Activated CD4-positive, alpha-beta T cell treated with anti-CD3 and anti-CD28 coated beads, Interleukin-2, amount 50 U/mL, for 24 hours (primary cell): ENCODE measurements around the gene CHN2.
A peak's percentile ranks its signal among the peaks of the same experiment; 100 is the strongest.
"Not testable (repeated sequence)": the region's sequence is repeated elsewhere in the genome, so short reads cannot be mapped to it uniquely, and the experiment has no call there.

Experiments
- DNase-seq, 2 donors: peaks; one replicate each; pipeline ENCODE4 v3.0.0-alpha.2; 2020; ENCODE audit warnings: low read depth in 1 of 2, low spot score in 1 of 2

CHN2 gene

DNA sequence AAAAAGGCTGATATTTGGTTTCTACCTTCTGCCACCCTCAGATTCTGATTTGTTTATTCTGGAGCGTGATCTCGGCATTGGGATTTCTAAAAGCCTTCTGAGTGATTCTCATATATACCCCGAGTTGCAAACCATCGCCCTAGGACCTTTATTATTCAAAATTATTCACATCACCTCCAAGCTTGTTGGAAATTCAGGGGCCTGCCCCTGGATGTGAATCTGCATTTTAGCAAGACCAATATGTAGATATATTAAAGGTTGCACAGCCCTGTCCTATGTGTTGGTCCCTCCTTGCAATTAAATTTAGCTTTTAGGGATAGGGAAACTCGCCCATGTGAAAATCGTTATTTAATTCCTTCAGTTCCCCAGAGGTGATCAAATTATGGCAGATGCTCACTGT is 9.0 kb upstream of the CHN2 start:
- DNase-seq = no peak

DNA sequence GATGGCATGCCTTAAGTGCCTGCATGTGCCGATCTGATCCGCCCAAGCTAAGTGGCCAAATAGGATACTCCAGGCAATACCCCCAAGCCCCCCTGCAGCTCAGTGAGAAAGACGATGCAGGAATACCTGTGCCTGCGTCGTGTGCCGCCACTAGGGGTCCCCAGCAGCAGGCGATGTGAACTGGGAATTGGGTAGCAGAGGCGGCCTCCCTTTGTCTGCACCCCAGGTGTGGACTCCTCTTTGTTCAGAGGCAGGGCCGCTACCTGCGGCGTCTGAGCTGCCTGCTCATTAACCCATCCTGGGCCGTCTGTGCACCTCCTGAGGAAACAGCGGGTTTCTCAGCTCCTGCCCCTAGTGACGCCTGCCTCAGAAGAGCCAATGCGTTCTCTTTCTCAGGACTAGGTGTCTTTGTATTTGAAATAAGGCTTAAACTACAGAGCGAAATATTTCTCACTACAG is 4.8 kb upstream of the CHN2 start:
- DNase-seq = peak in 1 of 2 donors; percentile 14

DNA sequence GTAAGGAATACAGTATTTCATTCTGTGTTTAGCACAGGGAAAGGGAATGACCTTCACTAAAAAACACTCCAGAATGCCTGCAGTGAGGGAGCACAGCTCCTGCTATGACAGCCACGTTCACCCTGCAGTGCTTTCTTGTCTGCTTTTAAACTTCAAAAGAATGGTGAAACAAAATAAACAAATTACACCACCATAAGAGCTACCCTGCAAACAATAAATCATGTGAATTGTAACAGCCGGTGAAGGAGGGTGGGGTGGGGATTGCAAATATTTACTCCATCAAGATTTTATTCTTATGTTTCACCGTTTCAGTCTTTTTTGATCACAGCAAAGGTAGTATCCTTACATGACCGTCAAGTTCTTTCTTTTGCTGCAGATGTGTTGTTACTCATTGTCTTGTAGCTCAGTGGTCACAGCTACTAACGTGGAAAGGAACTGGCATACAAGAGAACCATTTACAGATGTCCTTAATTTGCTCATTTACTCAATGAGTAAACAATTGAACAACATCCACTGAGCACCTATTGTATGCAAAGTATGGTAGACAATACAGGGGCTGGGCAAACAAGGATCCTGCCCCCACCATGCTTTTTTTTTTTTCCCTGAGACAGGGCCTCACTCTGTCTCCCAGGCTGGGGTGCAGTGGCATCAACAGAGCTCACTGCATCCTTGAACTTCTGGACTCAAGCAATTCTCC is 4.1 kb upstream of the CHN2 start:
- no peak for DNase-seq

DNA sequence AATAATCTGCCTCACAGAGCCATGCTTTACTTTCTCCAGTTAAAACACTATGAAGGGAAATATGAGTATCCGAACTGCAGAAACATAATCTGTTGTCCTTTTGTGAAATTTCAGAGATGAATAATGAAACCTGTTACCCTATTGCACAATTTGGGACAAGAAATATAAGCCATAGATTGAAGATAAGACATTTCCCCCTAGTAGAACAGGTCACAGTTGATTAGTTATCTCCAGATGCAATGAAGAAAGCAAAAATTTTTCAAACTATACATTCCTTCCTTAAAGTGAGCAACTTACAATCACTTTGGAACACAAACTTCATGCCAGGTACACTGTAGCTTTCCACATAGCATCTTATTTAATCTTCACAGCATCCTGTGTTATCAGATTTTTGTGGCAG is 2.3 kb upstream of the CHN2 start:
- DNase-seq = no peak

DNA sequence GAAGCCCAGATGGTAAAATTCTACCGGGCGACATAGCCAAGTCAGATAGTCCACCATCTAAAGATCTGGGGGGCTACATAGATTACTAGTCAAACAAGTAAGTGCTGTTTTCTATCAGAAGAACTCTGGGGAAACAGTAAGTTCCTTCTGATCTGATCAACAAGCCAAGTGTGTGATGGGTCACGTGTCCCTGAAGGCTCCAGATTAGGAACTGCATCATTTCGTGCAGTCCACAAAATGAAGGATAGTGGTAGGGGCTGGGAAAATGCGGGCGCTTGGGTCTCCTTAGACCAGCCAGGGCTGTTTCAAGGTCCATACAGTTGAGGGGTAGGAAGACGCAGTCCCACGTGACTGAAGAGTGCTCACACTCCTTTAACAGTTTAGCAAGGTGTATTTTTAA is 1.8 kb upstream of the CHN2 start:
- DNase-seq = no peak

DNA sequence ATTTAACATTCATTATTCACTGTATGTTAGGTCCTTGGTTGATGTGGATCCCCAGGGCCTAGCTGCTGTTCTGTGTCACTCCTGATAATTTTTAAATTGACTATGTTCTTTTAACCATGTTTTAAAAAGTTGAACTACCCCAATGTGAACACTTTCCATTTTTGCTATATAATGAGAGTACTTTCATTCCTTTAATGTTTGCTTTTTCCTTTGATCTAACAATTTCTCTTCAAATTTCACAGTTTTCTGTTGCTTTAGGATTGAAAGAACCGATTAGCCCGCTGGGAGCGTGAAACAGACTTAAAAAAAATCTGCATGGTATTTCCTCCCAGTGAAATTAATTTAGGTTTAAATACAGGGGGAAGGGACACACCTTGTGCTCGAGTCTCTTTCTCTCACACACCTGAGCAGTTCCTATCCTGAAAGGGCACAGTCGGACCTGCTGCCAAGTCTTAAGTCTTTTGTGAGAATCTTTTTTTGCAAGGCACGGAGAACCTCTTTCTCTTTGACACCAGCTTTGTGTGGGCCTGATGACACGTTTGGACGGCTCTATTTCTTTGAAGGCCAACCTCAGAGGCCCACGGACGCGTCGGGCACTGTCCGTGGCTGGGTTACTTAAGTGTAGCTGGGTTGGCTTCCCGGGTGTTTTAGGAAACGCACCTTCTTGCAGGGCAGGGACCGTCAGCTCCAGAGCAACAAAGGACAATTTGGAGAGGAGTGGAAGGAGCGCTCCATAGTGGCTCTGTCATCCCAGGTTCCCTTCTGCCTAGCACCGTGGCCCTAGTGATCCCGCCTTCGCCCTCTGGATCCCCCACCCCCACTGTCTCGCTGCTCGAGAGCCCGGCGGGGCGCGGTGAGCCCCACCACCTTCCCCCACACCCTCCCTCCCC is 1.0 kb upstream of the CHN2 start:
- no peak for DNase-seq

DNA sequence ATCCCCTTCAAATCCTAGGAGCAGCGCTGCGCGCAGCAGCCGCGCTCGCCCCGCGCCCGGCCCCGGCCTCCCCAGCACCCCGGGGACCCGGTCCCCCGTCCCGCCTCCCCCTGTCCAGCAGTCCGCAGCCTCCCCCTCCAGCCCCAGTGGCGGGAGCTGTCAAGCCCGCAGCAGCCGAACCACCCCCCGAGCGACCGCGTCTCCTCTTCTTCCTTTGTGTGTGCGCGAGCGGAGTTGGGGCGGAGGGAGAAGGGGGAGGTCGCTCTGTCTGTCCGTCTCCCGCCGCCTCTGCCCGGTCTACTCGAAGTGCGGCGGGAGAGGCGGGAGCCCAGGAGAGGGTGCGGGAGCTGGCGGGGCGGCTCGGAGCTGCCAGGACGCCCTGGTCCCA is 375 bp upstream of the CHN2 start:
- no peak for DNase-seq

DNA sequence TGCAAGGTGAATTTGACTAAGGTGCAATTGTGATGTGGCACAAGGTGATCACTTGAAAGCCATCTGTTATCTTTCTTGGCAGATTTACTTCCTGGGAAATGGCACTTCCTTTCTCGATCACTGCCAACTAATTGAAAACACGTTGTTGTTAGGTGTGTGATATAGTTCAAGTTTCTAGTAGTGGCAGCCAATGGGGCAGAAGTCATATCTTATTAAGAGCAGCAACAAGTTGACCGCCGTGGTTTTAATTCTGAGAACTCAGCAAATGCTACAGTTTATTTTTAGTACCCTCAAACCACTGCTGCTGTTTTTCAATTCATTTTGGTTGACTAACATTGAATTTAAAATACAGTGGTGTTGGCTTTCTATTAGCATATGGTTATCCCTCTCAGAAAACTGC is 1.6 kb downstream of the CHN2 start:
- DNase-seq = no peak

DNA sequence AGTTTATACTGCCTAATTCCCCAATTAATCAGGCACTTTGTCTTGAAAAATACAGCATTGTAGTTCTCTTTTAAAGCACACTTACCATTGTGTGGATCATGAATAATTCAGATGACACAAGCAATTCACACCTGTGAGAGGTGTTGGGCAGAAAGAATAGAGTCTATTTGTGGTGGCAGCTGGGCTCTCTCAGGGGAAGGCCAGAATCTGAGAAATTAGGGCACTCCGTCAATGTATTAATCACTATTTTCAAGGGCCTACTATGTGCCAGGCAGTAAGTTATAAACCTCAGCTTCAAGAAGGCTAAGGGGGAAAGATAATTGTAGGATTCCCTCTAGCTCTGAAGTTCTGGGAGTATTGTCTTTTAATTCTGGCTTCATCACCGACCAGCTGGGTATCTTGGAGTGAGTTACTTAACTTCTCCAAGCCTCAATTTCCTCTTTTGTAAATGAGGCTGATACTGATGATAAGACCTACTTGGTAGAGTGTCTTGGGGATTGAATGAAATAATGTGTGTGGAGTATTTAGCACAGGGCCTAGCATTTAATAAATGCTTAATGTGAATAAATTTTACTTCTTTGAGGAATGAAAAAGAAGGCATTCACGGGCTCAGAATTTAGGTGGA is 2.5 kb downstream of the CHN2 start:
- DNase-seq = no peak

DNA sequence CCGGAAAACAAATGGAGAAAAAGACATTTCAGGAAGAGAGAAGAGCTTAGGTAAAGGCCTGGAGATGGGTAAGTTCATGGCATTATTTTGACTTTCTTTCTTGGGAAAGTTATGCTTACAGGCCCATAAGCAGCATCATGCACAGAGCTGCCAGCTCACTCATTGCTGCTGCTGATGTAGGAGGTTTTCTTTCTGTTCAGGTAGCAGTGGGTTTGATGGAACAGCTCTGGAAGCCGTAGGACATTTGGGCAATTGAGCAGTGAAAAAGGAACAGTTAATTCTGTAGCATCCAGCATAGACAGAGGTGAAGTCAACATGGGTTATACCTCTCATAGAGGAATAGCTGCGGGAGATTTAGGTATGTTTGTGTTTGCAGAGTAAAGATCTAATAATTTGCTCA is 3.3 kb downstream of the CHN2 start:
- no peak for DNase-seq

DNA sequence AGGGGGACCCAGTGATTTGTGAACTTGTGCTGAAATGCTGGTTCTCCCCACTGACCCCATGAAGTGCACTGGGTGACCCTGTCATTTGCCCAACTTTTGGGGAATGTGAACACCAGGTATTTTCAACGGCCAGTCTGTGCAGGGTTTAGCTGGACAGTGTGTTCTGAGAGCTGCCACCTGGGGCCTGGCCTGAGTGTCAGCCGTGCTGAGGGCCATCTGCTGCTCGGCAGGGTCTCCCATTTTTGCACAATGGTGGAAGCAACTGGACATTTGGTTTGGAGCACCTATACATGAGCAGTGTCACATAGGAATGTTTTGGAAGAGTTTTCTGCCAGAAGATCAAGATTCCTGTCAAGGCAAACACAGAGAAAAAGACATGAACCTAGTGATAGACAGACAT is 5.2 kb downstream of the CHN2 start:
- DNase-seq = no peak

DNA sequence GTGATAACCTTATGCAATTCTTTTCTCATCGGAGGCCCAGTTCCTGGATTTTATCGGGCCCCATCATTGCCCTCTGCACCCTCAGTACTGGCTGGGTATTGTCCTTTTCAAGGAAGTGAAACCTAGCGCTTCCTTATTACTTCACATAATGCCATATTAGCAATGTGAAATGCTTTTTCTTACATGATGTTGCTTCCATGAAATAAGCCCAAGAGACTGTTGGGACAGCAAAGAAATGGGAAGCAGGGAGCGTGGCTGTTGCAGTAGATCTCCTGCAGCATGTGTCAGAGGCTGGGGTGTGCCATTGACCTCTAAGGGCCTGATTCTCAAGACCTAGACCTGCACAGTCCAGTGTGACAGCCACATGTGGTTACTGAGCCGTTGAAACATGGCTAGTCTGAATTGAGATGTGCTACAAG is 8.1 kb downstream of the CHN2 start:
- DNase-seq = no peak

DNA sequence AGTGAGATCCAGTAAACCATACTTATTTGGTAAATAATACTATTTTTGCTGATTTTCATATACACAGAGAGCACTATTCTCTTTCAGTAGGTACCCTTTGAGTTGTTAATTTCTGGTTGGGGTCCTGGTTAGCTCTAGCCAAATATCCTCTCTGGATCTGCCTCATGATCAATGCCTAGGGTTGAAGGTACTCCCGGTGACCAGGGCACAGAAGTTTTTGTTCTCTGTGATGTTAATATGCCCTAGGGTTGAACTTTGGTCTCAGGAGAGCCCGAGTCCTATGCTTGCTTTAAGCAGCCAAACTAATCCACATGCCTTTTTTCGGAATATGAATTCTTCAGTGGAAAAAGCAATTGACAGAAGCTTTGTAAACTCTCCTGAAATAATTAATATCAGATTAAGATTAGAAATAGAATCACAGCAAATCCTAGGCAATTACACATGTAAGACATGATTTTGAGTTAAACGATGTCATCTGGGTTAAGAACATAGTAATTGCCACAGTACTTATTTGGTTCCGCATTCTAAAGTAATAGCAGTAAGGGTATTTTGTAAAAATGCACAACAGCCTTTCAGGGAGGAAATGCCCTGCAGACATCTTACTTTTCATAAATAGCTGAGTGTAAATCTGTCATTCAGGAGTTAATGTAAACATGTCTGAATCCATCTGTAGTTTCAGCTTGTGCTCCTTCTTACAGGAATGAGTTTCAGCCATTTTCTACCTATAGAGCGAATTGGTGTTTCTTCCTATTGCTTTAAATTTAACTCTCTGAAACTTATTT is 10.1 kb downstream of the CHN2 start:
- DNase-seq = no peak

DNA sequence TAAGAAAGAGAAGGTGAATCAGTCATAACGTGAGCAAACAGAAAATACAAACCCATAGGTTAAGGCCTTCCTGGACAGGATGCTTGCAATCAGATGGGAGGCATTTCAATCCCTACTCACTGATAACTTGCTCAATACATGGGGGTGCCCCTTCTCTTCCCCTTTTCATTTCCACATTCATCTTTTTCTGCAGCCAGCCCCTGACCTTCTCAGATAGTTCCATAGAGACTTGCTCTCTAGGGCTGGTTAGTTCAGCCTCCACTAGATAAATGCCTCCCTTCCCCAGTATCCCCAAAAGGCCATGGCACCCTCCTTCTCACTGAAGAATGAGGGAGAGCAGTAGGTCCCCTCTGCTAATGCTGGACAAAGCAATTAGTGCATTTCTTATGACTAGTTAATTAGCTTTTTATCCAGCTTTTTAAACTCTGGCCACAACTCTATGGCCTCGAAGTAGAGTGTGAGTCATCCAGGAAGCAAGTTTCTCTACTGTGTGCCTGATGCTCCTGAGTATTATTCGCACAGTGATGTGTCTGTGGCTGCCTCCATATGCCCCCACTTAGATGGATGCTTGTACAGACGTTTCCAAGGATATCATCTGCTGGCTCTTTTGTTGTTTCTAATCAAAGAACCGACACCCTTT is 12.7 kb downstream of the CHN2 start:
- DNase-seq = no peak

DNA sequence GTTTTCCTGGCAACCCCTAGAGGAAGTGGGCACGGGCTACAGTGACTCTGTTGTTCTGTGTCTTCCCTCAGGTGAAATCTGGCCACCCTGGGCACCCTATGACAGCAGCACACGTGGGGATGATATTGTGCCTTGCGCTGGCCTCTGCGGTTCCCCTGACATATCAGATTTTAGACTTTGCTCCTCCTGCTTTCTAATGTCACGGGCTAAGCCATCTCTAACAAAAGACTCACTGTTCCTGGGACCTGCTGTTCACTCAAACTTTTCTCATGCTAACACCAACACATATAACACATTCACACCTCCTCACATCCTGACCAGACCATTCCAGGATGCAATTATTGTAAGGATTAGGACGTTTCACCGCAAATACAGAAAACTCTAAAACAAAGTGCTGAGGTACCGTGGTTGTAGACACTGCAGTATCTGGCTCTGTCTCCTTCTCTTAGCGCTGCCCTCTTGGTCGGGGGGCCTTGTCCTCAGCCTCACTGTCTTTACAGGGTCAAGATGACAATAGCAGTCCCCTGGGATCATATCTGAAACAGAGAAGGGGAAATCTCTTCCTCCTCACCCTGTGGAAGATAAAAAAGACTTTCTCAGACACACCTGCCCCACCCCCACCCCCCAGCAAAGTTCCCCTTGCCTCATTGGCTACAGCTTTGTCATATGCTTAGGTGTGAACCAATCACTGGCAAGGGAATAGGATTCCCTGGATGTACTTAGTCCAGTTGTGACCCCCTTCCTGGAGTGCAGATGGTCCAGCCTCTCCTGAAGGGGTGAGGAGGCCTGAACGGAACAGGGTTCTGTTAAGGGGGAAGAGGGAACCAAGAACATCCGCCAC is 14.1 kb downstream of the CHN2 start:
- DNase-seq = no peak

DNA sequence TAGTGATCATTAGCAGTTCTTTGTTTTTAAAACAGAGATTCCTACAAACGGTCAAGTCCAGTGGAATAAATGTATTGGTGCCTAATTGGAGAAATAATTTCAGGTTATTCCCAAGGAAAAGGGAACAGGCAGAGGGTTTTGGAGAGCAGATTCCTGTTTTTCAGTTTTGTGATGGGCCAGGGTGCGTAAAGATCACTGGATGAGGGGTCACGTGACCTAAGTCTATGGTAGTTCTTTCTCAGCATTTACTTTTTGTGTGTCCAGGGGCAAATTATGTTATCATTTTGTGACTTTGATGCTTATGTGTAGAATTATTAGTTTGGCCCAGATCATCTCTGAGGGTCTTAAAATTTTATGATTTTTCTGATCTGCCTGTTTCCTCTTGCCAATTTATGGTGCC is 15.2 kb downstream of the CHN2 start:
- no peak for DNase-seq

DNA sequence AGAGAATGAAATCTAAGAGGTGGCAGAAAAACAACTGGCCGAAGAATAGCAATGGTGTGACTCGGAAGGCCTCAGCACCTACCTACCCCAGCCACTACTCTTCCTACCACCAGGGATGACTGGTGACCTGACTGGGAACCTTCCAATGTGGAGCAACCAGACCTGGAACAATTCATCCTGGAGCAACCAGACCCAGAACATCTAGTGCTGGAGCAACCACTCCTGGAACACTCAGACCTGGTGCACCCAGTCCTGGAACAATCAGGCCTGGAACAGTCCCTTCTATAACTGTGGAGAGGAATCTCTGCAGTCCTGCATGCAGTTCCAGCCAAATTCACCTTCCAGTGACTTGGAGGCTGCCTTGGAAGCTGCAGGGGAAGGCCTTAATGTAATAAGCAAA is 18.2 kb downstream of the CHN2 start:
- DNase-seq = not testable (repeated sequence)

DNA sequence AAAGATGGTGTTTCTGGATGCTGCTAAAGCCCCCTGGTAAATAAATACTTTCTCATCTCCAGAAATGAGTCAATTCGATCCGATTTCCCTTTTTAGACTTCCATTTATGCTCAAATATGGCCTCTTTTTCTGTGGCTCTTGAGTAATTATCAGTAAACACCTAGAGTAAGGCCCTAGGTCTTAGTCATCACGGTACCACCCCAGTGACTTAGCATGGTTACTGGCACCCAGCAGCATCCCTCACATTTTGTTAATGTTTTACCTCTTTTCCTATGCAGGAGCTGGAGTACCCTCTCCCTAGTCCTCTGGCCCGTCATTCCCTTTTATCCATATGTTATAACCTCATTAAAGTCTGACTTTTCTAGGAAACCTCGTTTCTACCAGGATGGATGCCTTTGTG is 19.5 kb downstream of the CHN2 start:
- DNase-seq = no peak

DNA sequence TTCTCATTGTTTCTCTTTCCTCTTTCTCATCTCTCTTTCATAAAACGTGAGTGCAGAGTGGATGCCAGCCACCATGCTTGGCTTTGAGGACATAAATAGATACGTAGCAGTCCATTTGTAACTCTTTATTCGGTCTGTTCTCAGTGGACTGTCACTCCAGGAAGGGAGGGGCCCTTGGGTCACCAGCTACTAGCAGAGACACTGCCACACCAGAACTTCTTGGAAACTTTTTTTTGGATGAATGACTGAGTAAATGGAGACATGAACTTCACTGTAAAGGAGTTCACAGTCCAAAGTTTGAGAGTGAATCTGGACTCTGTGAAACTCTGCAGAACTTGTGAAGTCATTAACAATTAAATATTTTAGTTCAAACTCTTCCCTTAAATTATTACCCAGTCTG is 20.2 kb downstream of the CHN2 start:
- no peak for DNase-seq

DNA sequence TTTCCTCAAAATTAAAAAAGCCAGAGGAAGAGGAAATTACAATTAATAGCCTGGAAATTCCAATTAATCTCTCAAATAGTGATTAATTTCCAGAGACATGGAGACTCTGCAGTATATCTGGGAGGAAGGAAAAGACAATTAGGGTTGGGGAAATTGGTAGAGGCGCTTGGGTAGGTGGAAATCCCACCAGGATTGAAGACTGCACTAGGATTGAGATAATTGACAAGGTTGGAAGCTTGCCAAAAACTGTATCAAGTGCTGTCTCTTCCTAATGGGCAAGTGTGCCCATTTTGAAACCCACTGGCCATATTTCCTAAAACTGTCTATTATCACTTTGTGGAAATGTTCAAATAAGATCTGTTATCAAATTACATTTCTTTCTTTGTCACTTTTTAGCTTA is 21.6 kb downstream of the CHN2 start:
- no peak for DNase-seq
